HG02981 (cell line): ENCODE results near the gene ZBTB24.

Experiments used
- ATAC-seq: cut with Tn5 transposase; IDR thresholded peaks from one replicate; pipeline ENCODE4 v1.9.1; 2021; ENCODE audit warnings: mild to moderate bottlenecking, moderate library complexity; ENCODE audit not compliant: unreplicated experiment

Gene ZBTB24

DNA sequence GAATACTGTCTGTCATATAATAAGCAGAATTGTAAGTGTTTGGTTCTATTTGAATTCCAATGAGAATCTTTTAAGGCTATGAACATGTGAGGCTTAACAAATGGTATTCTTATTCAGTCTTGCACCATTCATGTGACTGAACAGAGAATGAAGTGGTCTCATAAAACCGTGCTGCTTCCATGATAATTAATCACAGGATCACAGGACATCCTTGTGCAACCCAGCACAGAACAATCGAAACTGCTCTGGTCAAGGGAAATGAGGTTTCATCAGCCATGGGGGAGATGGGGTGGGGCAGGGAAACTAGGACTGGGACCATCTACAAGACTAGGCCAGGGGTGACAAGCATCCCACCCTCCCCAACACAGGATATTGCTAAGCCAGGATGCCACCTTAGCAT is 48.6 kb downstream of the ZBTB24 start:
- no peak for ATAC-seq

DNA sequence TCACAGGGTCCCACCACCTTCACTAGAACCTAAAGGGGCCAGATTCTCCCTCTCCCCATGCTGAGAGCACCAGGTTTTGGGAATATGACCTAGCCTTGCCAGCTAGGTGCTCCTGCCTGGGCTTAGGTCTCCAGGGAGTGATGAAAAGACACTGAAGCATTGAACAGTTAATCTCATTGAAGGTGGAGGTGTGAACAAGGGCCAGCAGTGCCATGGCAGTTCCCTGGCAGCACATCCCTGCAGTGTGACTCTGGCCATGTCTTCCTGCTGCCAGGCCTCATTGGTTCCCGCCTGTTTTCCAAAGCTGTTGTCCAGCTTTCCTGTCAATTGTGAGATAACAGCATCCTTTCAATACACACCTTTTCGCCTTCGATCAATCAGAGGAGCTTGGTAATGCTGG is 53.5 kb downstream of the ZBTB24 start:
- no peak for ATAC-seq

DNA sequence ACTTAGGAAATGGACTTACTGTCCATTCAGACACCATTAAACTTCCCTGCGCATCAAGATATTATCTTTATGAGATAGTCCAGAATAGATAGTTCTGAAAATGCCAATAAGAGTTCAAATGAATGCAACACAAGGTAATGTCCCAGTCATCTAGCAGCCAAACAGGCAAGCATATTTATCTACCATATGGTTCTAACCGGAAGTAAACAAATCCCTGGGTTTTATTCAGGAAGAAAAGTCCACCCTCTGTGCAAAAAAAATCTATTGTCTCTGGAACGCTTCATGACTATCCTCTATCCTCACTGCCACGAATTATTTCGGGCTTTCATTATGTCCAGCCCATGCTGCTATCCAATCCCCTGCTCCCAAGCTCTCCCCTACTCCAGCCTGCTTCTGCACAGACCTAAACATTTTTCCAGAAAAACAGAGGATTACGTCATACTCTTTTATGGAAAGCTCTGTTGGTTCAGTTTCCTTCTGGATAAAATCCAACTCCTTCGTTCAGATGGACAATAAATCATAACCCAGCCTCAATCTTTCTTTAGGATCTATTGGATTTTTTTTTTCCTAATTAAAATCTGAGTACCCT is 54.0 kb downstream of the ZBTB24 start:
- ATAC-seq = no peak

DNA sequence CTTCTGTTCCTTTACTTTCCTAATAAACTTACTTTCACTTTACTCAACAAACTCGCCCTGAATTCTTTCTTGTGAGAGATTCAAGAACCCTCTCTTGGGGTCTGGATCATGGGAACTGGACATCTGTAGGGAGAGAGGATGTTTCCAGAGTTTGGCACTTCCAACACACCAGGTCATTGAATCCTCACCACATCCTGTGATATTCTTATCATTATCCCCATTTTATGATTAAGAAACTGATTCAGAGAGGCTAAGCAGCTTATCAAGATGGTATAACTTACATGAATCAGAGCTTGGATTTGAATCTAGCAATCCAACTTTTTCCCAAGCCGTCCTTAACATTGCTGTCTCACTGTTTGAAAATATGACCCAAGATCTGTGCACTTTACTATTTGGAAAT is 58.1 kb downstream of the ZBTB24 start:
- ATAC-seq = no peak

DNA sequence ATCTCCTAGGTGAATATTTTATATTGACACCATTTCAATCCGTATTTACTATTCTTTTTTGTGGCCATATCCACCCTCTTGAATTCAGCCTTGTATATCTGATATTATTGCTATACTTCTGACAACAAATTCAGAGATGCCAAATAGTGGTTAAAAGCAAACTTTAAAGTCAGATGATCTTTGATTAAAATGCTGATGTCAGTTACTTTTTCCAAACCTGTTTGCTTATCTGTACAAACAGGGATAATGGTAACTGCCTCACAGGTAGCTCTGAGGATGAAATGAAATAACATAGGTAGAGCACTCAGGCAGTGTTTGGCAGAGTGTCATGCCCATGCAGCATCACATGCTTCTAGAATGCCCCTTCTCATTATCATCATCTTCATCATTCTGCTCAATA is 61.8 kb downstream of the ZBTB24 start:
- ATAC-seq = no peak

DNA sequence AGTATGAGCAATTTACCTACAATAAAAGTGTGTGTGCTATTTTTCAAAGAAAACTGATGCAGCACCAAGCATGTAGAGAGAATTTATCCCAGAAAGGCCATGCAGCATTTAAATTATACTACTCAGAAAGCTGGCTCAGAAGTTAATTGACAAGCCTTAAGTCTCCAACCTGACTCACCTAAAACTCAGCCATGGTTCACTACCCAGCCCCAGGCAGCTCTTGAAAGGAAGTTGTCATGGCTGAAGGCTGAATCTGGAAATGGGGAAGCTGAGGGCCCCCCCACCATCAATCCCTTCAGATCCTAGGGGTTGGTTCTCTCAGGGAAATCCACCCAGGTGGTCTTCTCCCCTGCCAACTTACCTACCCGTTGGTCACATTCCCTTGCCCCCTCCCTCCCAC is 62.3 kb downstream of the ZBTB24 start:
- ATAC-seq = no peak

DNA sequence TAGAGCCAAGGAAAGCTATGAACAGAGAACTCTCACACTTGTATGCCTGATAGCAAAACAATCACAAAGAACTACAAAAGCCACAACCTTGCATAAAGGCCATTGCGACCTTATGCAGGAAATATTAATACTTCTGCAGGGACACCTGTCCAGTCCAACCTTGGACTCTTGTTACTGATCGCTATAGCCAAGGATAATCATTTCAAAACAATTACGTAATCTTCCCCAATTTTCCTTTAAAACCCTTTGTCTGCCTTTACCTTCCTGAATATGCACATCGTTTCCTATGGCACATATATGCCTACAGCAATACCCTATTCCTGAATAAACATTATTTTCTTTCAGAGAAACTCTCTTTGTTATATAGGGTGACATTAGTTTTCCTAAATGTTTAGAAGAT is 65.4 kb downstream of the ZBTB24 start:
- no peak for ATAC-seq
